Thyroid gland (tissue), 4 donors: Measurements from ENCODE around the gene RARB.

Experiments used
- POLR2A ChIP-seq, 2 donors: fragments of 450-650 bp; IDR thresholded peaks; one replicate each; pipeline ENCODE4 v1.6.1; 2017; ENCODE audit warnings: antibody characterized with exemption in 2 of 2, mild to moderate bottlenecking in 2 of 2, moderate library complexity in 1 of 2
- TF ChIP-seq, protein P1 (sequence below), 6 experiments: fragments of 200-600 bp in 3 of 6; fragments of 450-650 bp in 3 of 6; sonication (generic) in 3 of 6; IDR thresholded peaks; one replicate each; pipeline ENCODE4 v1.5.1; 2016 to 2019; ENCODE audit warnings: antibody characterized with exemption in 6 of 6, mild to moderate bottlenecking in 2 of 6, inconsistent platforms in 1 of 6, moderate library complexity in 1 of 6

DNA sequence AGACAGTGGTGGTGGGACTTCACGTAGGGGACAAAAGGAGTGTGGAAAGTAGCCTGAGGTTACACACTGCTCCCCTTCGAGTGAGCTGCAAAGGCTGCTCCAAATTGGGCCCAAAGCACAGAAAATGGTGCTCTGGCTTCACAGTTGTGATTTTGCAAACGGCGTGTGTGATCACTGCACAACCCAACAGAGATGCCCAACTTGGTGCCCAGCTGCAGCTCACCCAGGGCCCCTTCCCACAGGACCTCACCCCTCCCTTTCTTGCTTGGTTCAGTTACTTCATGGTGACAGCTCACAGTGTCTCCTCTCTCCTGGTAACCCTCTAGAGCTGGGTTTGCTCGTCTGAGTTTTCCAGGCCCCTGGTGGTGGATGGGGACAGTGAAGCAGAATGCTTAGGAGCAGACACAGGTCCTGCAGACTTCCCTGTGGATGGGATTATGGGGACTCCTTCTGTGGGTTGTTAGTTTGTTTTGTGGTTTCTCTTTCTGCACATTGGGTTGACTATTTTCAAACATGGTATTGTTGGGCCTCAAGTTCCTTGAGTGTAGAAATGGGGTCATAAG is 138.4 kb downstream of the RARB start:
- TF ChIP-seq, protein P1, sequence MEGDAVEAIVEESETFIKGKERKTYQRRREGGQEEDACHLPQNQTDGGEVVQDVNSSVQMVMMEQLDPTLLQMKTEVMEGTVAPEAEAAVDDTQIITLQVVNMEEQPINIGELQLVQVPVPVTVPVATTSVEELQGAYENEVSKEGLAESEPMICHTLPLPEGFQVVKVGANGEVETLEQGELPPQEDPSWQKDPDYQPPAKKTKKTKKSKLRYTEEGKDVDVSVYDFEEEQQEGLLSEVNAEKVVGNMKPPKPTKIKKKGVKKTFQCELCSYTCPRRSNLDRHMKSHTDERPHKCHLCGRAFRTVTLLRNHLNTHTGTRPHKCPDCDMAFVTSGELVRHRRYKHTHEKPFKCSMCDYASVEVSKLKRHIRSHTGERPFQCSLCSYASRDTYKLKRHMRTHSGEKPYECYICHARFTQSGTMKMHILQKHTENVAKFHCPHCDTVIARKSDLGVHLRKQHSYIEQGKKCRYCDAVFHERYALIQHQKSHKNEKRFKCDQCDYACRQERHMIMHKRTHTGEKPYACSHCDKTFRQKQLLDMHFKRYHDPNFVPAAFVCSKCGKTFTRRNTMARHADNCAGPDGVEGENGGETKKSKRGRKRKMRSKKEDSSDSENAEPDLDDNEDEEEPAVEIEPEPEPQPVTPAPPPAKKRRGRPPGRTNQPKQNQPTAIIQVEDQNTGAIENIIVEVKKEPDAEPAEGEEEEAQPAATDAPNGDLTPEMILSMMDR (IDR thresholded peaks at IDR 0.05): no peak
- no peak for TF ChIP-seq POLR2A (IDR thresholded peaks at IDR 0.05)
